ENCODE measurements around the gene RNF26.

RNF26 gene

GRCh38 chr11:119334174-119334930 is at the start of gene RNF26:
TSS of gene RNF26 (plus strand) at chr11:119334527. CDS start at chr11:119335123, 596 bp downstream.
- TF ChIP-seq YY1 (IDR thresholded peaks at IDR 0.05; ENCODE audit: low read depth) (peak; percentile 98), MAX (IDR thresholded peaks at IDR 0.05) (peak; percentile 41; the same call in 1 of the 2 replicates), REST (IDR thresholded peaks at IDR 0.05; ENCODE audit: low read depth) (no peak), FOXM1 (IDR thresholded peaks at IDR 0.05; ENCODE audit: borderline replicate concordance, low read depth) (peak; percentile 100), EGR1 (IDR thresholded peaks at IDR 0.05) (no peak), CEBPB (IDR thresholded peaks at IDR 0.05) (no peak), USF1 (IDR thresholded peaks at IDR 0.05) (no peak), EP300 (IDR thresholded peaks at IDR 0.05; ENCODE audit: borderline replicate concordance) (no peak), TCF12 (IDR thresholded peaks at IDR 0.05; ENCODE audit: low read depth) (0 out of 2 replicates have a peak, but pooled peaks have one; percentile 14), CREB1 (IDR thresholded peaks at IDR 0.05; ENCODE audit: low read depth) (peak; percentile 81), ZBTB7A (IDR thresholded peaks at IDR 0.05; ENCODE audit: low read depth) (peak; percentile 68; the same call in 1 of the 2 replicates), TEAD4 (IDR thresholded peaks at IDR 0.05) (no peak), TAF1 (IDR thresholded peaks at IDR 0.05; ENCODE audit: low read depth) (peak; percentile 95), RAD21 (IDR thresholded peaks at IDR 0.05; ENCODE audit: low read depth) (no peak), NFIC (IDR thresholded peaks at IDR 0.05) (no peak)

- TF ChIP-seq YY1 (IDR thresholded peaks at IDR 0.05; ENCODE audit: low read depth): no peak
These were observed 48.9 kb upstream of the RNF26 start for GRCh38 chr11:119285431-119285830.

GRCh38 chr11:119288219-119288618 is 46.1 kb upstream of the RNF26 start:
- no peak for TF ChIP-seq ZBTB7A (IDR thresholded peaks at IDR 0.05; ENCODE audit: low read depth)
- TF ChIP-seq TCF12 (IDR thresholded peaks at IDR 0.05; ENCODE audit: low read depth): no peak
- TF ChIP-seq USF1 (IDR thresholded peaks at IDR 0.05): no peak
- TF ChIP-seq RAD21 (IDR thresholded peaks at IDR 0.05; ENCODE audit: low read depth): no peak
- TF ChIP-seq FOXM1 (IDR thresholded peaks at IDR 0.05; ENCODE audit: borderline replicate concordance, low read depth): no peak
- TF ChIP-seq MAX (IDR thresholded peaks at IDR 0.05): no peak
- TF ChIP-seq EGR1 (IDR thresholded peaks at IDR 0.05): no peak
- TF ChIP-seq CEBPB (IDR thresholded peaks at IDR 0.05): no peak

- no peak for TF ChIP-seq REST (IDR thresholded peaks at IDR 0.05; ENCODE audit: low read depth)
- no peak for TF ChIP-seq EP300 (IDR thresholded peaks at IDR 0.05; ENCODE audit: borderline replicate concordance)
- no peak for TF ChIP-seq TAF1 (IDR thresholded peaks at IDR 0.05; ENCODE audit: low read depth)
- no peak for TF ChIP-seq RAD21 (IDR thresholded peaks at IDR 0.05; ENCODE audit: low read depth)
- no peak for TF ChIP-seq TEAD4 (IDR thresholded peaks at IDR 0.05)
- no peak for TF ChIP-seq CREB1 (IDR thresholded peaks at IDR 0.05; ENCODE audit: low read depth)
These were observed 43.3 kb upstream of the RNF26 start for GRCh38 chr11:119290894-119291497.

- no peak for TF ChIP-seq ZBTB7A (IDR thresholded peaks at IDR 0.05; ENCODE audit: low read depth)
- TF ChIP-seq CEBPB (IDR thresholded peaks at IDR 0.05): no peak
These were observed 40.9 kb upstream of the RNF26 start for GRCh38 chr11:119293461-119293860.

- TF ChIP-seq YY1 (IDR thresholded peaks at IDR 0.05; ENCODE audit: low read depth): no peak
- no peak for TF ChIP-seq NFIC (IDR thresholded peaks at IDR 0.05)
- TF ChIP-seq TCF12 (IDR thresholded peaks at IDR 0.05; ENCODE audit: low read depth): no peak
- peak; percentile 7; the same call in 1 of the 2 replicates for TF ChIP-seq RAD21 (IDR thresholded peaks at IDR 0.05; ENCODE audit: low read depth)
- TF ChIP-seq EGR1 (IDR thresholded peaks at IDR 0.05): no peak
These were observed 39.1 kb upstream of the RNF26 start for GRCh38 chr11:119295178-119295577.

Measured in Ishikawa (cell line).